Vagina (tissue), 2 donors: Measurements from ENCODE around the gene KANSL3.

ENCODE experiments used
- CTCF ChIP-seq, 3 experiments: fragments of 450-650 bp in 2 of 3; fragments of 200-600 bp in 1 of 3; sonication (generic) in 1 of 3; IDR thresholded peaks; one replicate each; pipeline ENCODE4 v1.5.1; 2017 to 2019; ENCODE audit warnings: antibody characterized with exemption in 3 of 3, mild to moderate bottlenecking in 2 of 3, moderate library complexity in 2 of 3
- POLR2A ChIP-seq, 2 donors: fragments of 450-650 bp; IDR thresholded peaks; one replicate each; pipeline ENCODE4 v1.6.1; 2017; ENCODE audit warnings: antibody characterized with exemption in 2 of 2, mild to moderate bottlenecking in 2 of 2, moderate library complexity in 2 of 2

DNA sequence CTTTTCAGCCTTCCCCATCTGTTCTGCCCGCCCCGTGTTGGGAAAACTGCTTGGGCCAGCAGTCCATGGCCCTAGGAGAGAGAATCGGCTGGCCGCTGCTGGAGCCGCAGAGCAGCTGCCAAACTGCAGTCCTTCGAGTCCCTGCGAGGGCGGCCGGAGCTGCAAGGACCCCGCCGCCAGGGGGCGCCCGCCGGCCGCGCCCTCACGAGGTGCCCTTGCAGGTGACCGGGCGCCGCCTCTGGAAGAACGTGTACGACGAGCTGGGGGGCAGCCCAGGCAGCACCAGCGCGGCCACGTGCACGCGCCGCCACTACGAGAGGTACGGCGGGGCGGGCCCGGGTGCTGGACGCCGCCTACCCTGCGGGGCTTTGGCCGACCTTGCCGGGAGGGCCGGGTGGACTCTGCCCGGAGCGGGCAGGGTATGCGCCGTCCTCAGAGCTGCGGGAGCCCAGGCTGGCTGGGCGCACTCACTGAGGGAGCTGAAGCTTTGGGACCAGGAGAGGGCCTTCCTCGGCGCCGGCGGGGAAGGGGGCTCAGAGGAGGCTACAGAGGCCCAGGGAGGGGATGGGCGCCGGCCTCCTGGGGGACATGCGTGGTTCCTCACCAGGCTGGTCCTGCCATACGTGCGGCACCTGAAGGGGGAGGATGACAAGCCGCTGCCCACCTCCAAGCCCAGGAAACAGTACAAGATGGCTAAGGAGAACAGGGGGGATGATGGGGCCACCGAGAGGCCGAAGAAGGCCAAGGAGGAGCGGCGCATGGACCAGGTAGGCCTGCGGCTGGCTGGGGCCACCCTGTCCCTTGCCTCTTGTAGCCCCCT is 87.9 kb downstream of the KANSL3 start:
- TF ChIP-seq CTCF (IDR thresholded peaks at IDR 0.05) (no peak), POLR2A (IDR thresholded peaks at IDR 0.05) (no peak)
